Epithelial cell of proximal tubule (primary cell): Measurements from ENCODE around the gene KCNJ4. TPM values are rescaled to one million over a fixed set of nuclear protein-coding genes. Genes with fewer than 3 reads are reported as not detected.

Source experiments
- DNase-seq: peaks from one replicate; pipeline ENCODE4 v3.0.0-alpha.2; 2011; ENCODE audit warnings: low read depth
- H3K4me3 ChIP-seq: 2 replicates; pipeline ENCODE4 v1.5.1; 2011; ENCODE audit warnings: low read depth, mild to moderate bottlenecking, low read length
- CTCF ChIP-seq: conservative IDR thresholded peaks from 2 replicates; pipeline ENCODE4 v1.5.1; 2012; ENCODE audit warnings: low read depth, mild to moderate bottlenecking, low read length
- total RNA-seq: library from RNA; depleted of rRNA; stranded (reverse); fragments of >200 nt; gene quantifications from 2 replicates; pipeline ENCODE4 v1.2.3, GENCODE V29; 2015

Gene KCNJ4
- total RNA-seq, 1 donor from 2014 or later = not detected

GRCh38 chr22:38423512-38424503 is 31.2 kb downstream of the KCNJ4 start:
- H3K4me3 ChIP-seq = no peak overlapping the region
- TF ChIP-seq CTCF = no peak
- DNase-seq = peak; percentile 53

GRCh38 chr22:38422611-38423511 is 32.1 kb downstream of the KCNJ4 start:
- DNase-seq = no peak
- H3K4me3 ChIP-seq = no peak overlapping the region
- no peak for TF ChIP-seq CTCF

DNA sequence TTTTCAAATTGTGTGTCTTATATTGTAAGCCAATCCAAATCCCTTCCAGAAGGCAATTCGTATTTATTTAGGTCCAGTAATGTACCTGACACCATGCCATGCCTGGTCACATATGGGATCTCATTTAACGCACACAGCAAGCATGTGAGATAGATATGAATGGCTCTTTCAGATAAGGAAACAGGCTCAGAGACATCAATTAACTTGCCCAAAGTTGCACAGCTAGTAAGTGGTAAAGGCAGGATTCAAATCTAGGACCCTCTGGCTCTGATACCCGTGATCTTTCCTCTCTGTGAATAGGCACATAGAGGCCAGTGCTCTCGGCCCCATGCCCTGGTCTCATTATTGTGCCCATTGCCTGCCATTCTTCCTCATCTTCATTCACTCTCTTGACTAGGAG is 34.3 kb downstream of the KCNJ4 start:
- DNase-seq = no peak
- no peak overlapping the region for H3K4me3 ChIP-seq
- no peak for TF ChIP-seq CTCF

- TF ChIP-seq CTCF = no peak
- no peak overlapping the region for H3K4me3 ChIP-seq
- no peak for DNase-seq
These were observed 35.2 kb downstream of the KCNJ4 start for GRCh38 chr22:38419858-38420160.

DNA sequence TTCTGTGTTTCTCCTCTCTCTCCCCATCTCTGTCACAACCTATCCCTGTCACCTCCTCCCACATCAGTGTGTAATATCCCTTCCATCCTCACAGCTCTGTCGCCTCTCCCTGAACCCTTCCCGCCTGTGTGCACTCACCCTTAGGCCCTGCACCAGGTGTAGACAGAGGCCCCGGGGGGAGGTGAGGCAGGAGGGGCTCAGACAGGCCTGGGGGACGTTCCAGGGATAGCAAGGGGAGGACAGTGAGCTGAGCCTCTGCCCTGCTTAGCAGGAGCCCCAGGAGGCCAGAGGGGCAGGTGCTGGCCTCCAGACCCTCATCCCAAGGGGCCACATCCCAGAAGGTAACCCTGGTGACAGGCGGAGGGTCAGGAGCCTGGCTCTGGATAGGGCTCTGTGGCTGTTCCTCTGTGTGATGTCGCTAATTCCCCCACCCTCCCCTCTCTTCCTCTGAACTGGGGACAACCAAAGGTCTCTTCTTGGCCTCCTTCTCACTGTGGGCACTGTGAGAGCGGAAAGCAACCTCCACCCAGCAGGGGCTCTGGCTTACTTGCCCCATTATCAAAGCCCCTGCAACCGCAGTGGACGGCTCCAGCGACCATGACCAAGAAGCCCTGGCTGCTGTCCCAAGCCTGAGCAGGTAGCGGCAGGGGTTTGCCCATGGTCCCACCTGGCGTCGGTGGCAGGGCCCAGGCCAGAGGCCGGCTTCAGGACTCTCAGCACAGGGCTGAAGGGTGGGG is 35.7 kb downstream of the KCNJ4 start:
- H3K4me3 ChIP-seq = no peak overlapping the region
- DNase-seq = no peak
- TF ChIP-seq CTCF = no peak

DNA sequence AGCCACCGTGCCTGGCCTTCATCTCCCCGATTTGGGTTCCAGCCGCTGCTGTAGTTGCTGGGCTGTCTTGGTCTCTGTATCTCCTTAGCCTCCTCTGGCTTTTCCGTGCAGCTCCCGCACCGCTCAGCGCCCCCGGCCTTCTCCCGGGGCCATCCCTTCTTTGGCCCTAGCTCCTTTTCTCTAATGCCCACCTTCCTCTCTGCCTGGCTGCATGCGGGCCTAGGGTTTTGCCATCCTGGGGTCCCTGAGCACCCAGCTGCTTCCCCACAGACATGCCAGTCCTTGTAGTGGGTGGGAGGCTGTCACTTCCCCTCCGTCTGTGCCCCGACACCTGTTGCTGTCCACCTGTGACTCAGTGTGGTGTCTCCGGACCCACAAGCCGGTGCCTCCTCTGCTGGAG is 36.4 kb downstream of the KCNJ4 start:
- no peak overlapping the region for H3K4me3 ChIP-seq
- no peak for DNase-seq
- no peak for TF ChIP-seq CTCF
